Panc1 (cell line): Measurements from ENCODE around the gene SULF2. TPM values are rescaled to one million over a fixed set of nuclear protein-coding genes. Genes with fewer than 3 reads are reported as not detected.
A peak's percentile ranks its signal among the peaks of the same experiment; 100 is the strongest.

Experiments
- ATAC-seq: fragments of 200-7000 bp; cut with Tn5 transposase; 2 replicates; pipeline ENCODE4 v1.9.1; 2020; ENCODE audit warnings: mild to moderate bottlenecking, moderate library complexity
- BruUV-seq: library from RNA; stranded (reverse); fragments of 400-500 nt; replicated peaks from 2 replicates; lab custom pipeline; 2021; lab: Mats Ljungman, UMichigan
- CTCF ChIA-PET: fragments of 300-600 bp; sonication (Branson Sonifier 250); formaldehyde crosslinking; loops from one replicate; lab custom pipeline; 2022; ENCODE audit warnings: antibody characterized with exemption; lab: Charles Lee
- POLR2A ChIA-PET: fragments of 300-600 bp; sonication (Branson Sonifier 250); formaldehyde crosslinking; loops from one replicate; lab custom pipeline; 2022; ENCODE audit warnings: antibody characterized with exemption; lab: Charles Lee
- DNase-seq: peaks from one replicate; pipeline ENCODE4 v3.0.0-alpha.2; 2010; ENCODE audit warnings: low read depth, low spot score
- H3K27ac ChIP-seq: 2 replicates; pipeline ENCODE4 v1.5.1; 2011; ENCODE audit warnings: mild to moderate bottlenecking, low read length, inconsistent platforms
- H3K27me3 ChIP-seq: fragments of 200-500 bp; sonication (Bioruptor generic); 2 replicates; pipeline ENCODE4 v1.6.0; 2014; ENCODE audit warnings: low read length, inconsistent platforms; ENCODE audit not compliant: control insufficient read depth, insufficient read depth
- H3K36me3 ChIP-seq: fragments of 200-500 bp; sonication (Bioruptor generic); 2 replicates; pipeline ENCODE4 v1.5.1; 2014; ENCODE audit warnings: inconsistent platforms, mild to moderate bottlenecking, low read length, moderate library complexity; ENCODE audit not compliant: control insufficient read depth, insufficient read depth
- H3K4me1 ChIP-seq: 2 replicates; pipeline ENCODE4 v1.5.1; 2011; ENCODE audit warnings: inconsistent platforms, mild to moderate bottlenecking, low read length, moderate library complexity; ENCODE audit not compliant: control insufficient read depth, insufficient read depth
- H3K4me3 ChIP-seq, 2 experiments: 2 replicates each; pipeline ENCODE4 v1.5.1; 2011 to 2012; ENCODE audit warnings: low read depth in 2 of 2, low read length in 2 of 2, mild to moderate bottlenecking in 2 of 2, inconsistent platforms in 1 of 2, moderate library complexity in 1 of 2
- H3K9me3 ChIP-seq: fragments of 200-500 bp; sonication (Bioruptor generic); 2 replicates; pipeline ENCODE4 v1.5.1; 2014; ENCODE audit warnings: low read depth, mild to moderate bottlenecking, inconsistent platforms, low read length, moderate library complexity; ENCODE audit not compliant: control insufficient read depth, insufficient read depth
- CTCF ChIP-seq: fragments of 450-650 bp; IDR thresholded peaks from 2 replicates; pipeline ENCODE4 v1.5.1; 2017; ENCODE audit warnings: mild to moderate bottlenecking
- REST ChIP-seq, 2 experiments: IDR thresholded peaks; 2 replicates each; pipeline ENCODE4 v1.6.1; 2011 to 2012; ENCODE audit warnings: low read depth in 2 of 2, control low read depth in 1 of 2, low read length in 1 of 2, mild to moderate bottlenecking in 1 of 2, moderate library complexity in 1 of 2; ENCODE audit not compliant: insufficient read depth in 1 of 2
- SIN3A ChIP-seq: IDR thresholded peaks from 2 replicates; pipeline ENCODE4 v1.6.1; 2012; ENCODE audit warnings: low read depth, mild to moderate bottlenecking, low read length, moderate library complexity, borderline replicate concordance; ENCODE audit not compliant: insufficient read depth
- TCF7L2 ChIP-seq: IDR thresholded peaks from 2 replicates; pipeline ENCODE4 v1.6.1; 2011; ENCODE audit warnings: mild to moderate bottlenecking, low read depth, low read length, inconsistent platforms
- in situ Hi-C: cut with HindIII; loops from 2 replicates; pipeline ENCODE4 v1.10.0; 2016; ENCODE audit warnings: low sequenced_read_pairs, low pct_unique_long_range_greater_than_20kb
- intact Hi-C: fragments of 100-400 bp; cut with micrococcal nuclease; formaldehyde crosslinking; loops from one replicate; pipeline ENCODE4 v1.10.0; 2022; ENCODE audit not compliant: unreplicated experiment
- total RNA-seq: library from RNA; stranded (reverse); gene quantifications from one replicate; pipeline ENCODE4 v1.2.1, GENCODE V29; 2021; ENCODE audit not compliant: unreplicated experiment

SULF2 gene
- total RNA-seq, 1 experiment from 2014 or later = 1.4 TPM

DNA sequence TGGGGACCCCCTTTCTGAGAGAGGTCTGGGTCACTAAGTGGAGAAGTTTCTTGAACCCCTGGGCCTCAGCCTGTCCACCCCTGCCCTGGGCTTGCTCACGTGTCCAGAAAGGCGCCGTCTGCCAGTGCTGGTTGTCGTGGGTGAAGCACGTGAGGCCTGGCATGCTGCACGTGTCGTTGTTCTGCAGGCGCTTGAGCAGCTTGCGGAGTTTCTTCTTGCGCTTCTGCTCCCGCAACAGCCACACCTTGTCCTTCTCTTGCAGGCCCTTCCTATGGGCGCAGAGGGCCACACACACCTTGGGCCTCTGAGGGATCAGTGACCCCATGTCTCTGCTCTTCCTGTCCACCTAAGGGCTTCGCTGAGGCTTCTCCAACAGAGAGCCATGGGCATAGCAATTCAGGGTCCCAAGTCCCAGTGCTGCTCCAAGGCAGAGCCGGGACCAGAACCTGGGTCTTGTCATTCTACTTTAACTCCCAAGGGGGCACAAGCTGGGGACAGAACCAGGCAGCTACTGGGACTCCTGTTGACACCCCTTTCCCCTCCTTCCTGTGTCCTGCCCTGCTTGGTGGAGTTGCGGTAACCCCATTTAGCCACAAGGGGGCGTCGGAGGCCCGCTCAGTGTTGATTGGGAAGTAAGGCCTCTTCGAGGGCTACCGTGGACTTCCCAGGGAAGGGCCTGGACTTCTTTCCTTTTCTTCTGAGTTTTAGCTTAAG, 121.8 kb downstream of the SULF2 start:
- no peak overlapping the region for H3K4me3 ChIP-seq
- ATAC-seq (peak; percentile 86), DNase-seq (peak; percentile 50)
- ChIA-PET POLR2A (no interaction called here), CTCF (interaction anchor here (0.5 to 1.2 kb wide), 4 partner anchors 14 to 958 kb away, joined by 3 read pairs; no protein-coding TSS in a partner anchor)
- in situ Hi-C loops (no loop called here), intact Hi-C loops (loop anchor here (5.0 kb wide), 1 partner anchor 959 kb away; no protein-coding TSS in a partner anchor)
- no peak overlapping the region for H3K27ac ChIP-seq
- peaks cover 3% of the 10 kb centered on the region; the same call in 1 of the 2 replicates for H3K4me1 ChIP-seq
- TF ChIP-seq TCF7L2 (no peak), CTCF (peak; percentile 98)
- BruUV-seq = no TSS peak
- no peaks in the 10 kb centered on the region for H3K27me3 ChIP-seq
- no peaks in the 10 kb centered on the region for H3K36me3 ChIP-seq
- H3K9me3 ChIP-seq = no peaks in the 10 kb centered on the region

DNA sequence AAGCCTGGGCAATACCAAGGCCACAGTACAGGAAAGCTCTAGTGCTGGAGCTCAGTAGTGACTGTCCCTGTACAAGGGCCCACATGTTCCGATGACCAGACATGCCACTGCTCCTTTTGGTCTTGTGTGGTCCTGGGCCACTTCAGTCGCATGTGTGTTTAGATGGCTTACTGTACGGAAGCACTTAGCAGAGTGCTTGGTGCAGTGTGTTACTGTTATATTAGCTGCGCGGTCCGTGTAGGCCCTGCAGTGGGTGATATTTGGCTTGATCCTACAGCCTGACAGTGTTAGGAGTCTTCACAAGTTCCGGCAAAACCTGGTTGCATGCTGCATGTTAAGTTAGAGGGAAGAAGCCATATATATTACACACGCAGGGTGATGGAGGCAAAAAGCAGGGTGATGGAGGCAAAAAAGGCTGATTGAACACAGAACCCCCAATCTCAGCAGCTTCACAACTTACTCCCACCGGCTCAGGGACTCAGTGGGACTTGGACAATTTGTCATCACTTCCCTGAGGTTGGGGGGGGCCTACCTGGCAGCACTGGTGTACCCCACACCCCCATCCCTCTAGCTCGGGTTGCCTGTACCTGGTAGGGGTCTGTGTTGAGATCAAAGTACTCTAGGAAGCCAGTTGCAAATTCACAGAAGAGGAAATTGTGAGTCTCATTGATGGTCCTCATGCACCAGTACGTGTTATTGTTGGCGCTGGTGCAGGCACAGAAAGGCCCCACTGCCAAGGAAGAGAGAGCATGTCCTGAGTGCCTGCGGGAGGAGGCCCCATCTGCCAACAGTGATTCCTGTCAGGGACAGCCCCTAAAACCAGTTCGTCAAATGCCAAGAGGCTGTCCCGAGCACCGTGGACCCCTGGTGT, 122.6 kb downstream of the SULF2 start:
- ChIA-PET CTCF (interaction anchor here (1.3 kb wide), 1 partner anchor 958 kb away, joined by 3 read pairs; no protein-coding TSS in a partner anchor), POLR2A (no interaction called here)
- ATAC-seq (no peak), DNase-seq (no peak)
- BruUV-seq = no TSS peak
- Histone ChIP-seq H3K36me3 (no peaks in the 10 kb centered on the region), H3K27ac (no peak overlapping the region), H3K4me3 (no peak overlapping the region), H3K9me3 (no peaks in the 10 kb centered on the region), H3K27me3 (no peaks in the 10 kb centered on the region), H3K4me1 (peaks cover 3% of the 10 kb centered on the region; the same call in 1 of the 2 replicates)
- in situ Hi-C loops (no loop called here), intact Hi-C loops (loop anchor here (5.0 kb wide), 1 partner anchor 960 kb away; no protein-coding TSS in a partner anchor)
- TF ChIP-seq REST (IDR thresholded peaks at IDR 0.05; ENCODE audit: insufficient read depth in 1 of 2, low read depth in 2 of 2, low read length in 1 of 2) (no peak), SIN3A (no peak), CTCF (no peak), TCF7L2 (no peak)
